ENCODE results near the gene ENOX2. TPM values are rescaled to one million over a fixed set of nuclear protein-coding genes. Genes with fewer than 3 reads are reported as not detected.
"Not testable (repeated sequence)": the region's sequence is repeated elsewhere in the genome, so short reads cannot be mapped to it uniquely, and the experiment has no call there.

The ENOX2 gene
- total and polyA plus RNA-seq, 3 donors from 2014 or later, result 19.4 to 22.8 (median 20.1) TPM

- WGBS, 2 donors, result 86 to 92% methylated on average over 1 of the region's 1 CpG
- H3K9me3 ChIP-seq, result no peaks in the 10 kb centered on the region
- no peaks in the 10 kb centered on the region for H3K36me3 ChIP-seq (ENCODE audit: low read depth, missing control alignments)
- no peak for DNase-seq
- H3K4me3 ChIP-seq, result no peak overlapping the region
- intact Hi-C loops (cut with DNase I; ENCODE audit: low total_unique reads), result no loop called here
- no peak overlapping the region for H3K27ac ChIP-seq
- no peak for TF ChIP-seq CTCF (IDR thresholded peaks at IDR 0.05)
- no peak for TF ChIP-seq POLR2A (IDR thresholded peaks at IDR 0.05)
- no peaks in the 10 kb centered on the region for H3K27me3 ChIP-seq
- no peaks in the 10 kb centered on the region for H3K4me1 ChIP-seq
These were observed 99.5 kb downstream of the ENOX2 start for GRCh38 chrX:130803537-130803936.

GRCh38 chrX:130801901-130802300, 101.1 kb downstream of the ENOX2 start:
- WGBS, 2 donors, result 86 to 91% methylated on average over 2 of the region's 2 CpGs
- TF ChIP-seq CTCF (IDR thresholded peaks at IDR 0.05), result no peak
- TF ChIP-seq POLR2A (IDR thresholded peaks at IDR 0.05), result no peak
- H3K36me3 ChIP-seq (ENCODE audit: low read depth, missing control alignments), result no peaks in the 10 kb centered on the region
- H3K4me1 ChIP-seq, result no peaks in the 10 kb centered on the region
- H3K27me3 ChIP-seq, result no peaks in the 10 kb centered on the region
- H3K9me3 ChIP-seq, result no peaks in the 10 kb centered on the region
- intact Hi-C loops (cut with DNase I; ENCODE audit: low total_unique reads), result no loop called here
- H3K4me3 ChIP-seq, result no peak overlapping the region
- no peak for DNase-seq
- no peak overlapping the region for H3K27ac ChIP-seq

- no peaks in the 10 kb centered on the region for H3K4me1 ChIP-seq
- no peak for TF ChIP-seq POLR2A (IDR thresholded peaks at IDR 0.05)
- TF ChIP-seq CTCF (IDR thresholded peaks at IDR 0.05), result no peak
- no peak overlapping the region for H3K27ac ChIP-seq
- DNase-seq, result no peak
- H3K9me3 ChIP-seq, result no peaks in the 10 kb centered on the region
- no peak overlapping the region for H3K4me3 ChIP-seq
- intact Hi-C loops (cut with DNase I; ENCODE audit: low total_unique reads), result no loop called here
- H3K36me3 ChIP-seq (ENCODE audit: low read depth, missing control alignments), result no peaks in the 10 kb centered on the region
- no peaks in the 10 kb centered on the region for H3K27me3 ChIP-seq
- 38 to 86% methylated on average over 1 of the region's 1 CpG for WGBS, 2 donors
These were observed 103.6 kb downstream of the ENOX2 start for GRCh38 chrX:130799393-130799792.

- no peak for TF ChIP-seq POLR2A (IDR thresholded peaks at IDR 0.05)
- TF ChIP-seq CTCF (IDR thresholded peaks at IDR 0.05), result no peak
- intact Hi-C loops (cut with DNase I; ENCODE audit: low total_unique reads), result no loop called here
These were observed 109.0 kb downstream of the ENOX2 start for GRCh38 chrX:130793975-130794374.

DNA sequence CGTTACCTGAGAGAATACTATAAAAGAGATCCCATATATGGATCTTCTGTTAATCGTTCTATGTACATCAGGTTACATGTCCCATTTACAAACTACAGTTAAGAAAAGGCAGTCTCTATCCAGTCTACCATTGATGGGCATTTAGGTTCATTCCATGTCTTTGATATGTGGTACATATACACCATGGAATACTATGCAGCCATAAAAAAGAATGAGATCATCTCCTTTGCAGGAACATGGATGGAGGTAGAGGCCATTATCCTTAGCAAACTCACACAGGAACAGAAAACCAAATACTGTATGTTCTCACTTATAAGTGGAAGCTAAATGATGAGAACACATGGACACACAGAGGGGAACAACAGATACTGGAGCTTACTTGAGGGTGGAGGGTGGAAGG, 111.1 kb downstream of the ENOX2 start:
- WGBS, 2 donors, result 100% methylated on average over 2 of the region's 2 CpGs
- H3K27me3 ChIP-seq; intact Hi-C loops (cut with DNase I; ENCODE audit: low total_unique reads); H3K4me1 ChIP-seq; H3K4me3 ChIP-seq; DNase-seq; H3K27ac ChIP-seq; H3K9me3 ChIP-seq; H3K36me3 ChIP-seq (ENCODE audit: low read depth, missing control alignments): not testable (repeated sequence)

More at GRCh38 chrX:130793975-130794374, 109.0 kb downstream of the ENOX2 start:
- Histone ChIP-seq H3K9me3 (no peaks in the 10 kb centered on the region), H3K27ac (no peak overlapping the region), H3K36me3 (ENCODE audit: low read depth, missing control alignments) (no peaks in the 10 kb centered on the region), H3K4me3 (no peak overlapping the region), H3K4me1 (no peaks in the 10 kb centered on the region), H3K27me3 (no peaks in the 10 kb centered on the region)
- no peak for DNase-seq

Measured in testis (tissue), 3 donors.